GM21381 (cell line): ENCODE results near the gene OTOP2.

ENCODE experiments used
- ATAC-seq: cut with Tn5 transposase; IDR thresholded peaks from one replicate; pipeline ENCODE4 v1.9.1; 2021; ENCODE audit warnings: mild to moderate bottlenecking, moderate library complexity; ENCODE audit not compliant: unreplicated experiment

Gene OTOP2

DNA sequence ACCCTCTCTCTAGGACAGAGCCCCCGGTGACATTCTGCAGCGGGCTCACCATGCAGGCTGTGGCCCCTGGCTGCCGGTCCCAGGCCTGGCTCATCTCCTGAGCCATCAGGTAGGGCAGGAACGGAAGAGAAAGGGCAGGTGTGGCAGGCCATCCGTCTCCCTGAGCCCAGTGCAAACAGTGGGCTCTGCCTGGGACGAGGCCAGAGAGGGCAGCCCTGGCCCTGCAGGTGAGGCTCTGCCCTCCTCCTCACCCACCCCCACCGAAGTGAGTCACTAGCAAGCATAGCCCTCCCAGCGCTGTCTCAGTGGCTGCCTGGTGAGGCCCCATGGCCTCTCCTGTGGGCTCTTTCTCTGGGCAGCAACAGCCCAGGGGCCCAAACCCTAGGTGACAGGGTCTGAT, 26.1 kb downstream of the OTOP2 start:
- ATAC-seq, result no peak

DNA sequence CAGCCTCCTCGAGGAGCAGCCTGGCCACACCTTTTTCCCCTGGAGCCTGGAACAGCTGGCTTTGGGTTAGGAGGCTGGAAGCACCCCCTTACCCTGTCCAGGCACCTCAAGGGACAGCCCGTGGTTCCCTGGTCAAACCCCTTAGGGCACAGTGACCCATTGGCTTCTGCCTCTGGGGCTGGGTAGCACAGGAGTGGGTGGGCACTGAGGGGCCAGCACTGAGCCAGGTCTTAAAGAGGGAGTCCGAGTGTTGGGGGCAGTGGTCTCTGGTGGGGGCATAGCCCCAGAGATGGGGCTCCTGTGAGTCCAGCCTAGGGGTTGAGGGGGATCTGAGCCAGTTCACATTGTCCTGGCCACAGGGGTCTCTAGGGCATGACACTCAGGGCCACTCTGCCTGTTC, 27.0 kb downstream of the OTOP2 start:
- ATAC-seq, result no peak

DNA sequence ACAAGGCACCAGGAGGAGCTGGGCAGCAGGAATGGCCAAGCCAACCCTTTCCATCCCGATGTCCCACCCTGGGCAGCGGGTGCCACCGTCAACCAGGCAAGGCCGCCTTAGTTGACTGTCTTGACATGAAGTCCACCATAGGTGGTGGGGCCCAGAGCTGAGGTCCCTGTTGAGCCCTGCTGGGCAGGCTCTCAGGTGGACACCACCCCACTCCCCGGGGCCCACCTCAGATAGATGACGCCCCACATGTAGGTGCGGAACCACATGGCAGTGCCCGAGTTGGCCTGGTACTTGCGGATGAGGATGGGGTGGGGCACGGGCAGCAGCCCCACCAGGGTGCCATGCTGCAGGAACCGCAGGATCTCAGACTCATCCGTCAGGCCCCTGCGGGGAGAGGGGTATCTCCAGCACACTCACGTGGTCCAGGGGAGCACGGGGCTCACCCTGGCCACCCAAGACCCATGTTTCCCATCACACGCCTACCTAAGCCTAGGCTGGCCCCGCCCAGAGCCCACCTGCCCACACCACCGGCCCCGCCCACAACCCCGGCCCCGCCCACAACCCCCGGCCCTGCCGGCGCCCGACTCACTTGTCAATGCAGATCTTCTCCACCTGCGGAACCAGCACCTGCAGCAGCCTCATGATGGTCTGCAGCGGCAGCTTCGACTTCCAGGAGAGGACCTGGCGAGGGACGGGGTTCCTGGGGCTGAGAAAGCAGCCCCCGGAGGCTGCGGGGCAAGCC, 27.8 kb downstream of the OTOP2 start:
- no peak for ATAC-seq

DNA sequence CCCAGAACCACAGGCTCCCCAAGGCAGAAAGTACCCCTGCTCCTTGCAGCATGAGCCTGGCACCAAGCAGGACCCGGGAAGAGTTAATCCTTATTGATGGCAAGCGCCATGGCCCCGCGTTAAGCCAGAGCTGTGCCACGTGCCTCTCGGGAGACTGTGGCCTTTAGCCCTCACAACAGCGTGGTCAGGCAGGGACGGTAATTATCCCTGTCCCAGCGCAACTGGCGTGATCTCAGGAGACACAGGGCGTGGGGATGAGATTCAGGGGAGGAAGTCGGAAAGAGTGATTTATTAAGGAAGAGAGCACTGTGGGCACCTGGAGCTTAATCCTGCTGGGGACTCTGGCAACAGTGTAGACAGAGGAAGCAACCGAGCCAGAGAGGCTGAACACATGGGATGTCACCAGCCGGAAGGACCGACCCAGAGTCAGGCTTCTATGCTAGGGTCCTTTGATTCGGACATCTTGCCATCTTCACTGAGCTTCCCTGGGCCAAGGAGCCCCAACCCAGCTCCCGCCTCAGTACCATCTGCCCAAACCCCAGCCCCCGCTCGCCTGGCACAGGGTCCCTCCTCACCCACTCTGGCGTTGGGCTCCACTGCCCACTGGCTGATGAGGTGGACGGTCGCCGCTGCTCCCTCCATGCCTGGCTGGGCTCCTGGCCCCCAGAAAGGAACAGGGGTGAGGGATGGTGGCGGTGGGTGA, 28.5 kb downstream of the OTOP2 start:
- no peak for ATAC-seq

DNA sequence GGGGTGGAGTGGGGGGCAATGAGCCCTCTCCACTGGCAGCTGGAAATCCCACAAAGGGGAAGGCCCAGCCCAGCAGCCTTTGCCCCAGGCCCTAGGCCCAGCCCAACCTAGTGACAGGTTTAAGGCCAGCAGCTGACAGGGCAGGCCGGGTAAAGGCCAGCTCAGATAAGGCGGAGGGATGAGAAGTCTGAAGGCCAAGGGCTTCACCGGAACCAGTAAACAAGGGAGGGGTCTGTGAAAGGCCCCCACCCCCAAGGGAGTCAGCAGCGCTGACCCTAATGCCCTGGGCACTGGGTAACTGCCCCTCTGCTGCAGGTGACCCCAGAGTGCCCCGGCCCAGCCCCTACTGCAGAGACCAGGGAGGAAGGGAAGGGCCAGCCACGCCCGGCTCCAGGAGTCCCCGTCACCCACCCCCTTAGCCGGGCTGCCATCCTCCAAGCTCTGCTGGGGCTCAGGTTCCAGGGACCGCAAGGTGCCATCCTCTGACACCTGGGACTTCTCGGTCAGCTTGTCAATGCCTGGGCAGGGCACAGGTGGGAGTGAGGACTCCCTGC, 29.1 kb downstream of the OTOP2 start:
- no peak for ATAC-seq

DNA sequence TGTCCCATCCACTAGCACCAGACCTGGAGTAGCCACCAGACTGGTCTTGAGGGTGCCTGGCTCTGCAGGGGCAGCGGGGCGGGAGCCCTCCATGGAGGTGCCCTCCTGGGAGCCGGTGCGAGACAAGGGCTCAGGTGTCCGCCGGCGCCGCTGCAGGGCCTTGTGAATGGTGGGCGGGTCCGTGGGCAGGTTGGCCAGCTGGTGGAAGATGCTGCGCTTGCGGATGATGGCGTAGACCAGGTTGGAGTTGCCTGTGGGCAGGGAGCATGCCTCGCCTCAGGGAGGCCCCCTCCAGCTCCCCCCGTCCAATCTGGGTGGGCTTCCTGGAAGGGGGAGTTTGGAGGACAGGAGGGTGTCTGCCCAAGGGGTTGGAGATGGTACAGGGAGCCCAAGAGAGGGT, 30.0 kb downstream of the OTOP2 start:
- no peak for ATAC-seq

DNA sequence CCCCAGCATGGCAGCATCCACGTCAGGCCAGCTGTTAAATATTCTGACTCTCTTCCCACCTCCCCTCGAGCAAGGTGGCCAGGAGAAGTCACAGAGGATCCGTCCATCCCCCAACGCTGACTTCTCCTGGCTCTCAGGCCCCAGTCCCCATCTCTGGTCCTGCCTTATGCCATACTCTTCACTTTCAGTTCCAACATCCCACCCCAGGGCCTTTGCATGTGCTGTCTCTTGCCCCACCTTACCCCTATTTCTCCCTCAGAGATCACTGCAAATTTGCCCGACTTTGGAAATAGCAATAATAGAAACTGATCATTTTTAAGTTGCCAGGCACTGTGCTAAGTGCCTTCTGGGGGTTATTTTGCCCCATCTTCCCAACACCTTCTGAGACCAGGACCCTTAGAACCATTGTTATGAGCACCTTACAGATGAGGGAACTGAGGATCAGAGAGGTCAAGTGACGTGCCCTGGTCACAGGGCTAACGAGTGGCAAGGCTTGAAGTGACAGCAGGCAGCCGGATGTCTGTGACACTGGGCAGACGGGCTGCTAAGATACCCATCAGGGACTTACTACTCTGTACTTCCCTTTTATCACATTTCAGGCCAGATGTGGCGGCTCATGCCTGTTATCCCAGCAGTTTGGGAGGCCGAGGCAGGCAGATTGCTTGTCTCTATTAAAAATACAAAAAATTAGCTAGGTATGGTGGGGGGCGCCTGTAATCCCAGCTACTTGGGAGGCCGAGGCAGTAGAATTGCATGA, 30.8 kb downstream of the OTOP2 start:
- no peak for ATAC-seq

DNA sequence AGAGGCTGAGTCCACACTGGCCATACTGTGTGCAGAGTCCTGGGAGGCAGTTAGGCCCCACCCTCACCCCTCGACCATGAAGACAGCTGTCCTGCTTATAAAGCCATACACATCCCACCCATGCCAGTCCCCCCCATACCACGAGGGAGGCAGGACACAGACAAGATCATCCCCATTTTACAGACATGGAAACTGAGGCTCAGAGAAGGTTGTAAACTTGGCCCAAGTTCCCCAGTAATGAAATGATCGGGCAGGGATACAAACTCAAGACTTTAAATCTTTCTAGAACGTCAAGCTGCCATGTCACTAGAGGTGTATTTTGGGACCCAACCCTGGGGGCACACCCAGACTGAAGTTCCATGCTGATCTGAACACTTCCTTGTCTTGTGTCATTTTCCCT, 32.0 kb downstream of the OTOP2 start:
- ATAC-seq, result no peak

DNA sequence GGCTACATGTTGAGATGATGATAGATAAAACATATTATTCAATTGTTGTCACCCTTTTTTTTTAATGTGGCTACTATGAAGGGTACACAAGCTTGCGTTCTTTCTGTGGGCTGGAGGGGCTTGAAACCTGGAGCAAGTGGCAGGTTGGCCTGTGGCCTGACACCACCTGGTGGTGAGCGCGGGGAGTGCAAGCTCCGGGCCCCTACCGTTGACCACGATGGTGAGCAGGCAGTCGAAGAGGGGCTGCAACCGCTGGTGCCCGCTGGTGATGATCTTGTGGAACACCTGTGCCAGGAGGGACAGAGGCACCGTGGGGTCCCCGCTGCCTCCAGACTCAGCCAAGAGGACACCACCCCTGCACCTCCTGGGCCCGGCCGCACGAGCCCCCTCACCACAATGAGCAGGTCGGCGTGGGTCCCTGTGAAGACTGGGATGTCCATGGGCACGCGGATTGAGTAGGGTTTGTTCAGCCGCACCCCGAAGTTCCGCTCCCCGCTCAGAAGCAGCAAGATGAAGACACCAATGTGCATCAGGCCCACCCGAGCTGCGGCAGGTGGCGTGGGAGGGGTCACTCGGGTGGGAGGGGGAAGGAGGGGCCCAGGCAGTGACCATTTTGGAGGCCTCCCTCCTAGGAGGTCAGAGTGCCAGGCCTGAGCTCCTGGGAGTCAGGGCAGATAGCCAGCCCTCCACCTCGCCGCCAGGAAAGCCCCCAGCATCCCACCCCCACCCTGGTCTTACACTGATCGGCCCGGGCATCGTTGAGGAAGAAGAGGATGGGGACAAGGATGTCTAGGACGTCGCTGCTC, 34.1 kb downstream of the OTOP2 start:
- no peak for ATAC-seq

DNA sequence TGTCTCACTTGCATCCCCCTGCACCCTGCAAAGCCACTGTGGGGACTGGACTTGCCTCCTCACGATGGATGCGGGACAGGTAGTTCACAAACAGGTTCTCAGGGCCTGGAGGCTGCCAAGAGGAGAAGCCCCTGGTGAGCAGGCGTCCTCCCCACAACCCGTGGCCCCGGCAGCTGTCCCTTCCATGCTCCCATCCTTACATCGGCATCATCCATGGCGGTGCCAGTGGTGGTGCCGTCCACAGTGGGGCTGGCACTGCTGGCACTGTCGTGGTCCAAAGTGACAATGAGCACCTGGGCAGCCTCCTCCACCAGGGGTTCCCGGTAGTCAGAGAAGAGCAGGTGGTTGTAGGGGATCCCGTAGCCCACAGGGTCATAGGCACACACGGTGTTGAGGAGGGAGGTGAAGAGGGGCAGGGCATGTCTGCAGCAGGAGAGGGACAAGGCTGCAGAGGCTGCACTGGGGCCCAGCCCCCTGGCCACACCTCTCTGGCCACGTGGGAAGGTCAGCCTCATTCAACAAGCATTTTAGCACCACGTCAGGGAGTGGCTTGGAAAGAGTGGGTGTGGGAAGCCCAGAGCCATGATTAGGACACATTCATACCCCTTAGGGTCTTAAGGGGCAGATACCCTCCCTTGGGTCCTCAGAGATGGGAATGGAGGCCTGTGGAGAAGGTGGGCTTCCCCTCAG, 35.9 kb downstream of the OTOP2 start:
- no peak for ATAC-seq

DNA sequence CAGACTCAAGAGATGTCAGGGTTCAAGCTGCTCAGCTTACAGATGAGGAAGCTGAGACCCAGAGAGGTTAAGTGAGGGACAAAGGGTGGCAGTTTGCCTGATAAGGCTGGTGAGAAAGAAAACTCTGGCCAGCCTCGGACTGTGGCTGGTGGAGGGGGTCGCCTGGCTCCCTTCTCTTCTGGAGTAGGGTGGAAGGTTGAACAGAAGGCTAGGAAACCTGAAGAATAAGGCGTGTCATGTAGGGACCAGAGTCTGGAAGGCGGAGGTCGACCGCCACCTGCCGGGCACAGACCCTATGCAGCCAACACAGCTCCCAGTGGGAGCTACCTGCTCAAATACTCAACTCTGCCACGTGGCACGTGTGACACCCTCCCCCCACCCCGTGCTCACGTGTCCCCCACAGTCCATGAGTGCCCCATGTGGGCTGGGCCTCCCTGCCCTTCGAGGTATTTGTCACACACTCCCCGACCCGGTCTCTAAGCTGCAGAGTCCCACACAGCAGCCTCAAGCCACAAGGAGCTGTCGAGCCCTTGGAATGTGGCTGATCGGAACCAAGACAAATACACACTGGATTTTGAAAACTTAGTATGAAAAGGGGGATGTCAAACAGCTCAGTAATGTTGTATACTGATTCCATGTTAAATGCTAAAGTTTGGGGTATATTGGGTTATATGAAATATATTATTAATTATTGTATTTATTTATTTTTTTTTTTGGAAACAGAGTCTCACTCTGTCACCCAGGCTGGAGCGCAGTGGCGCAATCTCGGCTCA, 36.7 kb downstream of the OTOP2 start:
- ATAC-seq, result no peak

DNA sequence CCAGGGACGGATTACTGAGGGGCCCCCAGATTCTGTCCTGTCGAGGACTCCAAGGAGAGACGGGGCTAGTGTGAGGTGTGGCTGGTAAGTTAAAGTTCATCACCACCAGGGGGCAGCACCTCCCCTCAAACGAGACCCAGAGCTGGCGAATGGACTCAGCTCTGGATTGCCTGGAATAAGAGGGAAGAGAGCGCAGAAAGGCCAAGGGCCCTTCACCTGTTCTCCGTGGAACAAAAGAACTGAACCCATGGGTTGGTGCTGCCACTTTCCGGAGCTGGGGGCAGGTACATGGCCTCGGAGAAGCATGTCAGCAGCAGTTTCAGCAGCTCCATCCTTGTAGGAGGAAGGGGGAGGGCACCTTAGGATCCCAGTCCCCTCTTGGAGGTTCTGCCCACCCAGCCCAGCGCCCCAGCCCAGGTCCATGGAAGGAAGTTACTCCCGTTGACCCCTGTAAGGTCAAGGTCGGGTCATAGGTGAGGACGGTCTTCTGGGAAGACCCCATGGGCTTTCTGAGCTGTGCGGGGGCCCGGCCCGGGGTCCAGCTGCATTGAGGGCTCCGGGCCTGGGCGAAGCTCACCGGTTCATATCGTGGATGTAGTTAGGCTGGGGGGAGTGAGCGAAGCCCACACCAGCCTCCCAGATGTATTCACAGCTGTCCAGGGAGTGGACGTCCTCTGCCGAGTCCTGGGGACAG, 37.7 kb downstream of the OTOP2 start:
- ATAC-seq, result no peak

DNA sequence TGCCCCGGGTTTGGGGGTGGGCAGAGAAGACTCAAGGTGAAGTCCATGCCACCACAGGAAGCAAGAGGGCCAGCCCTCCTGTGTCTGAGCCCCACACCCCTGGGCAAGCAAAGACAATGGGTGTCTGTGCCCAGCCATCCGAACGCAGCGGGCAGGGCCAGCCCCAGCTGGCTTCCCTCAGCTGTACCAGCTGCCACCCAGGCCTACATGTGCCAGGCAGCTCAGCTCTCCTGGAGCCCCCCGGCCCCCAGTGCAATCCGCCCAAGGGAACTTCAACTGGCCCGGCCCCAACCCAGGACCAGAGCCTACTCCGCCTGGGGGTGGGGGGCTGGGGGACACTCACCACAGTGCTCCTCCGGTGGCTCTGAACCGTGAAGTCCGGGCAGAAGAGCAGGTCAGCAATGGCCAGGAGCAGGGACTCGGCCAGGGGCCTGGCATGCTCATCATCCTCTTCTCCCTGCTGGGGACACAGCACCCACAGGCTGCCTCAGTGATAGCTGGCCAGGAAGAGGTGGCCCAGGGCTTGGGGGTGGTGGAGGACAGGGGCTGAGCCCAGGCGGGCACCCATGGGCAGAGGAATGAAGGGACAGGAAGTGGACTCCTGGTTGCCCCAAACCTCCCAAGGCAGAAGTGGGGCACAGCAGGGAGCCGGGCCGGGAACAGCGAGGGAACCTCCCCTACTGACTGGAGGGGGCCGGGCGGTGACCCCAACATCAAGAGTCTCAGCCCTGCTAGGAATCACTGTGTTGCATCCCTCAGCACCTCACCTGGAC, 38.7 kb downstream of the OTOP2 start:
- no peak for ATAC-seq

DNA sequence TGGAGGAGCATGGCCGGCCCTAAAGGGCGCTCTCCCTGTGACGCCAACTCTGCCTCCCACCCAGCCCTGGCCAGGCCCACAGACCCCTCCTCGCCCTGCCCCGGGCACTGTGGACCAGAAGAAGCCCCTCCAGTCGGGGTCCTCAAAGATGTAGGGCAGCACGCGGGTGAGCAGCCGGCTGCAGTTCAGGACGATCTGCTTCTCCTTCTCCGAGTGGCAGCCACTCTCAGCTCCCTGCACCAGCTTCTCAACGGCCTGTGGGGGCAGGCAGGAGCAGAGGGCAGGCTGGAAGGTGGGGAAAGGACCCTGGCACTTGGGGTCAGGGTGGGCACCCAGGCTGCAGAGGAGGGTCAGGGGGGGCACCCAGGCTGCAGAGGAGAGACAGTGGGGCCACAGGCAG, 39.6 kb downstream of the OTOP2 start:
- ATAC-seq, result no peak

DNA sequence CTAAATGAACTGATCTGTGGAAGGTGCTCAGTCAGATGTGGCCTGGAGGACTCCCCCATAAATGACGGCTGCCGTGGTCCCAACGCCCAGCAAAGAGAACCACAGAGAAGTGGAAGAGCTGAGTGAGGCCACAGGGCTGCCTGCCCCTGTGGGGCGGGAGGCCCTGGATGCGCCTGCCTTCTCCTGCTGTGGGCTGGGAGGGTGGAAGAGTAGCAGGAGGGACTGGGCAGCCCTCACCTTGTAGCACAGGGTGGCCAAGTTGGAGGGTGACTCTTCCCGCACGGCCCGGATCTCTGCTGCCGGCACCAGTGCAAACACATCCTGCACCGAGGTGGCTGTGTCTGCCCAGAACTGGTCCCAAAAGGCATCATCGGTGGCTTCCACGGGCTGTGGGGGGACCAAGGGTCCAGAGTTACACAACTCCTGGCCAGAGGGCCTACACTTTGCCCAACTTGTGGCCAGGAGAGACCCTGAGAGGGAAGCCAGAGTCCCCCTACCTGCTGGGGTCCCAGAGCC, 40.2 kb downstream of the OTOP2 start:
- ATAC-seq, result no peak

DNA sequence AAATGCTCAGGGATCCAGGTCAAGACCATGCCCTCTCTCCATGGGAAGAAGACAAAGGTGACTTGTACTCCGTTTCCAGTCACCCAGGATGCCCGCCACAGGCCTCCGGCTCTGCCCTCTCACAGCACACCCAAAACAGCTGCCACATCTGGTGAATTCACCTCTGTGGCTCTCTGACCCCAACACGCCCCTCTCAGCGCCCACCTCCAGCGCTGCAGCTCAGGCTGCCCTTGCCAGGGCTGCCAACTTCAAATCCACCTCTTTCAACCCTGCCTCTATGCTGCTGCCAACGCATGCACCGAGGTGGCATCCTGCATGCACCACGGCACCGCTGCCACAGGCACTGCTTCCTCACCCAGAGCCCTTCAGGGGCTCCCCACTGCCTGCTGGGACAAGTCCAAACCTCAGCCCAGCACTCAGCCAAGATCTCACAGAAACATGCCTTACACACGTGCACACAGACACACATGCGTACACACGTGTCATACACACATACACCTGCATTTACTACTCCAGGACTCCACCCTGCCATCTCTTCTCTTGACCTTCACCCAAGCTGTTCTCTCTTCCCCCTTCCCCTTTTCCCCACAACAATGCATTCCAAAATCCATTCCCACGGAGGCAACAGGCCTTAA, 41.0 kb downstream of the OTOP2 start:
- no peak for ATAC-seq

DNA sequence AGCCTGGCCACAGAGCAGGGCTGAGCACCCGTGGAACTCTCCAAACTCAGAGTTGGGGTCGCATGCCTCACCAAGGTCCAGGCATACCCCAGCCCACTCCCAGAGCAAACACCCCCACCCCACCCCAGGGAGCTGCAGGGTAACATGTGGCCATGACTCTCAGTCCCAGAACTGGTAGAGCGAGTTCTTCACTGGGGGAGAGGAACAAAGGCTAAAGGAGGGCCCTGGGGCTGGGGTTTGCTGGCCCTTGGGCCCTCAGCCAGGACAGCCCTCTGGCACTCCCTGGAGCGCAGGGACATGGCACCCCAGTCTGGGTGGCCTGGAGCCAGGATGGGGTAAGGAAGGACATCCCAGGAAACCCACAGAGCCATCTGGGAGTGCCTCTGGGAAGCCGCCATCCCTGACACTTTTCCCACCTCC, 44.3 kb downstream of the OTOP2 start:
- no peak for ATAC-seq
